ENCODE results near the gene ADAMTS10. TPM values are rescaled to one million over a fixed set of nuclear protein-coding genes. Genes with fewer than 3 reads are reported as not detected.
A peak's percentile ranks its signal among the peaks of the same experiment; 100 is the strongest.
"Not testable (repeated sequence)": the region's sequence is repeated elsewhere in the genome, so short reads cannot be mapped to it uniquely, and the experiment has no call there.

ADAMTS10 gene
- 15.0 TPM for total RNA-seq
- long read RNA-seq, partial matches to known transcripts = 5 of 10 reads
- long read RNA-seq, other reads (novel, unspliced or antisense) = 5 of 10 reads

GRCh38 chr19:8610041-8610935, at the start of gene ADAMTS10:
Gene ADAMTS10, minus strand, starts transcription at chr19:8610715. Its CDS starts 5,005 bp downstream, at chr19:8605710.
- intact Hi-C loops (cut with DNase I) = no loop called here
- DNase-seq (ENCODE audit: low spot score) = no peak

GRCh38 chr19:8659905-8660304, 49.4 kb upstream of the ADAMTS10 start:
- DNase-seq (ENCODE audit: low spot score) = no peak
- intact Hi-C loops (cut with DNase I) = no loop called here

- peak; percentile 68 for DNase-seq (ENCODE audit: low spot score)
- intact Hi-C loops (cut with DNase I) = loop anchor here (2.0 kb wide), 1 partner anchor 423 kb away; no protein-coding TSS in a partner anchor
These were observed 47.4 kb upstream of the ADAMTS10 start for GRCh38 chr19:8657869-8658268.

GRCh38 chr19:8655340-8655709, 44.8 kb upstream of the ADAMTS10 start:
- intact Hi-C loops (cut with DNase I) = no loop called here
- peak; percentile 36 for DNase-seq (ENCODE audit: low spot score)

GRCh38 chr19:8654591-8655339, 44.2 kb upstream of the ADAMTS10 start:
- intact Hi-C loops (cut with DNase I) = no loop called here
- DNase-seq (ENCODE audit: low spot score) = peak; percentile 83

GRCh38 chr19:8648240-8648639, 37.7 kb upstream of the ADAMTS10 start:
- intact Hi-C loops (cut with DNase I) = no loop called here
- peak; percentile 9 for DNase-seq (ENCODE audit: low spot score)

- DNase-seq (ENCODE audit: low spot score) = no peak
- intact Hi-C loops (cut with DNase I) = no loop called here
These were observed 33.5 kb upstream of the ADAMTS10 start for GRCh38 chr19:8643860-8644653.

GRCh38 chr19:8642561-8642960, 32.0 kb upstream of the ADAMTS10 start:
- DNase-seq (ENCODE audit: low spot score) = no peak
- intact Hi-C loops (cut with DNase I) = no loop called here

- no peak for DNase-seq (ENCODE audit: low spot score)
- intact Hi-C loops (cut with DNase I) = no loop called here
These were observed 31.5 kb upstream of the ADAMTS10 start for GRCh38 chr19:8641908-8642547.

- DNase-seq (ENCODE audit: low spot score) = no peak
- intact Hi-C loops (cut with DNase I) = no loop called here
These were observed 30.8 kb upstream of the ADAMTS10 start for GRCh38 chr19:8641221-8641907.

GRCh38 chr19:8640402-8641004, 30.0 kb upstream of the ADAMTS10 start:
- DNase-seq (ENCODE audit: low spot score) = peak; percentile 89
- intact Hi-C loops (cut with DNase I) = no loop called here

- intact Hi-C loops (cut with DNase I) = no loop called here
- DNase-seq (ENCODE audit: low spot score) = no peak
These were observed 29.4 kb upstream of the ADAMTS10 start for GRCh38 chr19:8639821-8640401.

GRCh38 chr19:8638078-8638619, 27.6 kb upstream of the ADAMTS10 start:
- DNase-seq (ENCODE audit: low spot score) = peak; percentile 85
- intact Hi-C loops (cut with DNase I) = no loop called here

GRCh38 chr19:8637070-8637469, 26.6 kb upstream of the ADAMTS10 start:
- intact Hi-C loops (cut with DNase I); DNase-seq (ENCODE audit: low spot score): not testable (repeated sequence)

- intact Hi-C loops (cut with DNase I) = no loop called here
- no peak for DNase-seq (ENCODE audit: low spot score)
These were observed 24.9 kb upstream of the ADAMTS10 start for GRCh38 chr19:8635422-8635821.

- no peak for DNase-seq (ENCODE audit: low spot score)
- intact Hi-C loops (cut with DNase I) = no loop called here
These were observed 20.9 kb upstream of the ADAMTS10 start for GRCh38 chr19:8631425-8631819.

- intact Hi-C loops (cut with DNase I) = no loop called here
These were observed 20.4 kb upstream of the ADAMTS10 start for GRCh38 chr19:8630796-8631424.

More at GRCh38 chr19:8630796-8631424, 20.4 kb upstream of the ADAMTS10 start:
- DNase-seq (ENCODE audit: low spot score) = no peak
